Activated B cell treated with CpG ODN at 0.5 μM for 24 hours (primary cell): ENCODE measurements around the gene CHRM1. TPM values are rescaled to one million over a fixed set of nuclear protein-coding genes. Genes with fewer than 3 reads are reported as not detected.

Source experiments
- ATAC-seq: fragments of 200-7000 bp; cut with Tn5 transposase; one replicate; pipeline ENCODE4 v1.10.0; 2021; ENCODE audit warnings: low read depth, mild to moderate bottlenecking, moderate library complexity
- CTCF ChIA-PET: fragments of 350-600 bp; sonication (Branson Sonifier 250); formaldehyde crosslinking; loops from one replicate; lab custom pipeline; 2021; ENCODE audit warnings: antibody characterized with exemption; lab: Charles Lee
- POLR2A ChIA-PET: fragments of 350-600 bp; sonication (Branson Sonifier 250); formaldehyde crosslinking; loops from one replicate; lab custom pipeline; 2021; ENCODE audit warnings: antibody characterized with exemption; lab: Charles Lee
- DNase-seq: peaks from one replicate; pipeline ENCODE4 v3.0.0; 2022
- H3K27ac Mint-ChIP-seq: one replicate; pipeline ENCODE4 v1.8.0; 2020; ENCODE audit warnings: mixed read lengths
- H3K27me3 Mint-ChIP-seq: one replicate; pipeline ENCODE4 v1.8.0; 2021; ENCODE audit warnings: mixed read lengths
- H3K36me3 Mint-ChIP-seq: one replicate; pipeline ENCODE4 v1.8.0; 2021; ENCODE audit warnings: low read depth, mixed read lengths
- H3K4me1 Mint-ChIP-seq: one replicate; pipeline ENCODE4 v1.8.0; 2021; ENCODE audit warnings: mixed read lengths
- H3K4me3 Mint-ChIP-seq: one replicate; pipeline ENCODE4 v1.8.0; 2020; ENCODE audit warnings: mild to moderate bottlenecking, mixed read lengths
- H3K9me3 Mint-ChIP-seq: one replicate; pipeline ENCODE4 v1.8.0; 2020; ENCODE audit warnings: mixed read lengths
- CTCF ChIP-seq: fragments of 200-600 bp; IDR thresholded peaks from one replicate; pipeline ENCODE4 v1.8.0; 2022; ENCODE audit warnings: antibody characterized with exemption, mild to moderate bottlenecking
- intact Hi-C: fragments of 100-400 bp; cut with micrococcal nuclease; formaldehyde crosslinking; loops from one replicate; pipeline ENCODE4 v1.15.1; 2024
- total RNA-seq: library from RNA; stranded (reverse); gene quantifications from 2 replicates; pipeline ENCODE4 v1.2.3, GENCODE V29; 2022

CHRM1 gene
- total RNA-seq, 1 donor from 2014 or later, result not detected

DNA sequence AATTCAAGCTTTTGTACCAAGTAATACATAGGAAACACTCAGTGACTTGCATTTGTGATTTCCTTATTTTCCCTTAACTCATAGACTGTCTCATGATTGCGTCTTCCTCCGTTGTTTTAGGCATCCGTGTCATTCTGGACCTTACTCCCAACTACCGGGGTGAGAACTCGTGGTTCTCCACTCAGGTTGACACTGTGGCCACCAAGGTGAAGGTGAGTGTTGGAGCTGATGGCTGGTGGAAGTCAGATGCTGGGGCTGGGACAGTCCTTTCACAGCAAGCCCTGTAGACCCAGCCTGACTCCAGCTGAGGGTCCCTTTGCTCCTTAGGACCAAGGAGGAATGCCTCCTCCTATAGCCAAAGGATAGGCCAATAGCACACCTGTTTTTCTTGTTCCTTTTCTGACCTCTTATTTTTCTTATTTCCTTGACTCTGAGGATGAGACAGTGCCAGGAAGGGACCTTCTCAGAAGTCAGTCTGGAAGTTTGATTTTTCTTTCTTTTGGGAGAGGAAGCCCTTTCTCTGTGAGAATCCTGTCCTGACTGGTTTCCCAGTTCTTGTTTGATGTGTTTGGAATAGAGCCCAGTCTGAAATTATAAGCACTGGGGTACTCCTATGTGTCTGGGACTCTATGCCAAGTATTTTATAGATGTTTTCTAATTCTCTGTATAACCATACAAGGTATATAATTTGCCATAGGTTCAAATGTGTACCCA, 38.2 kb downstream of the CHRM1 start:
- Mint-ChIP-seq H3K27ac (peak overlapping the region; percentile 100), H3K9me3 (no peaks in the 10 kb centered on the region), H3K27me3 (no peaks in the 10 kb centered on the region), H3K4me3 (peak overlapping the region; percentile 100), H3K4me1 (peaks cover 46% of the 10 kb centered on the region), H3K36me3 (peaks cover 75% of the 10 kb centered on the region)
- intact Hi-C loops, result loop anchor here (10.0 kb wide), 2 partner anchors 498 to 682 kb away; partner anchors contain the start of gene PLAAT2
- DNase-seq (no peak), ATAC-seq (no peak)
- ChIA-PET POLR2A (interaction anchor here (0.6 to 7.7 kb wide), 16 partner anchors 21 to 799 kb away, joined by 3 to 258 read pairs (median 30); partner anchors contain the start of genes BSCL2, C11orf98, CSKMT and EEF1G), CTCF (interaction anchor here (2.7 kb wide), 1 partner anchor 96 kb away, joined by 21 read pairs; the partner anchor contains the start of gene TMEM179B)
- no peak for TF ChIP-seq CTCF

DNA sequence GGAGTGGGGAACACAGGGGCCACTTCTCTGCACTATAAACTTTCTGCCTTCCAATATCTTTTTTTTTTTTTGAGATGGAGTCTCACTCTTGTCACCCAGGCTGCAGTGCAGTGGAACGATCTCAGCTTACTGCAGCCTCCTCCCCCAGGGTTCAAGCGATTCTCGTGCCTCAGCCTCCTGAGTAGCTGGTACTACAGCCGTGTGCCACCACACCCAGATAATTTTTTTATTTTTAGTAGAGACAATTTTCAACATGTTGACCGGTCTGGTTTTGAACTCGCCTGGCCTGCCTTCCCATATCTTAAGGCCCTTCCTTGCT, 38.8 kb downstream of the CHRM1 start:
- intact Hi-C loops, result loop anchor here (10.0 kb wide), 2 partner anchors 498 to 682 kb away; partner anchors contain the start of gene PLAAT2
- no peak for ATAC-seq
- ChIA-PET CTCF (interaction anchor here (2.7 kb wide), 1 partner anchor 96 kb away, joined by 21 read pairs; the partner anchor contains the start of gene TMEM179B), POLR2A (interaction anchor here (0.5 to 7.7 kb wide), 24 partner anchors 12 to 800 kb away, joined by 3 to 258 read pairs (median 14); partner anchors contain the start of genes BSCL2, C11orf98, CSKMT and EEF1G)
- Mint-ChIP-seq H3K27me3 (no peaks in the 10 kb centered on the region), H3K27ac (peak overlapping the region; percentile 100), H3K4me3 (peak overlapping the region; percentile 100), H3K4me1 (peaks cover 46% of the 10 kb centered on the region), H3K36me3 (peaks cover 69% of the 10 kb centered on the region), H3K9me3 (no peaks in the 10 kb centered on the region)
- DNase-seq, result no peak
- no peak for TF ChIP-seq CTCF

GRCh38 chr11:62881579-62882430, 39.4 kb downstream of the CHRM1 start:
- H3K27me3 Mint-ChIP-seq, result no peaks in the 10 kb centered on the region
- DNase-seq, result peak; percentile 84
- H3K9me3 Mint-ChIP-seq, result no peaks in the 10 kb centered on the region
- intact Hi-C loops, result loop anchor here (1.0 to 10.0 kb wide), 11 partner anchors 19 to 683 kb away; partner anchors contain the start of genes C11orf98, CSKMT, PLAAT2 and STX5
- peak overlapping the region; percentile 100 for H3K4me3 Mint-ChIP-seq
- ChIA-PET POLR2A (interaction anchor here (0.5 to 7.7 kb wide), 64 partner anchors 8 to 1525 kb away, joined by 3 to 258 read pairs (median 6); partner anchors contain the start of genes ASRGL1, ATL3, B3GAT3 and BSCL2), CTCF (interaction anchor here (0.7 to 2.7 kb wide), 9 partner anchors 15 to 457 kb away, joined by 3 to 21 read pairs (median 4); partner anchors contain the start of genes BSCL2, TMEM179B and ZBTB3)
- TF ChIP-seq CTCF, result no peak
- peaks cover 63% of the 10 kb centered on the region for H3K36me3 Mint-ChIP-seq
- peak overlapping the region; percentile 100 for H3K27ac Mint-ChIP-seq
- peak; percentile 56 for ATAC-seq
- H3K4me1 Mint-ChIP-seq, result peaks cover 46% of the 10 kb centered on the region

GRCh38 chr11:62880803-62881578, 40.2 kb downstream of the CHRM1 start, which contains the start of gene SLC3A2:
TSS of gene SLC3A2 (plus strand) at chr11:62880896. CDS start at chr11:62881024, 128 bp downstream.
- Mint-ChIP-seq H3K4me1 (peaks cover 46% of the 10 kb centered on the region), H3K4me3 (peak within 1 kb of the TSS; percentile 100), H3K27me3 (no peaks in the 10 kb centered on the region), H3K9me3 (no peaks in the 10 kb centered on the region), H3K36me3 (peaks cover 55% of the 10 kb centered on the region), H3K27ac (peak within 1 kb of the TSS; percentile 100)
- ChIA-PET CTCF (interaction anchor here (0.6 to 2.7 kb wide), 12 partner anchors 17 to 456 kb away, joined by 3 to 21 read pairs (median 4); partner anchors contain the start of genes BSCL2, C11orf98, CSKMT and LBHD1), POLR2A (interaction anchor here (0.5 to 7.7 kb wide), 68 partner anchors 9 to 1524 kb away, joined by 3 to 258 read pairs (median 6); partner anchors contain the start of genes ASRGL1, ATL3, B3GAT3 and BSCL2)
- no peak for TF ChIP-seq CTCF
- intact Hi-C loops, result loop anchor here (1.0 to 10.0 kb wide), 13 partner anchors 18 to 684 kb away; partner anchors contain the start of genes C11orf98, CSKMT, MTA2 and NXF1
- ATAC-seq (peak; percentile 80), DNase-seq (peak; percentile 86)
